Measurements from ENCODE around the gene SLIT3. TPM values are rescaled to one million over a fixed set of nuclear protein-coding genes. Genes with fewer than 3 reads are reported as not detected.

Gene SLIT3
- total RNA-seq, 6 experiments from 2014 or later, result 0.31 to 1.2 (median 0.65) TPM

DNA sequence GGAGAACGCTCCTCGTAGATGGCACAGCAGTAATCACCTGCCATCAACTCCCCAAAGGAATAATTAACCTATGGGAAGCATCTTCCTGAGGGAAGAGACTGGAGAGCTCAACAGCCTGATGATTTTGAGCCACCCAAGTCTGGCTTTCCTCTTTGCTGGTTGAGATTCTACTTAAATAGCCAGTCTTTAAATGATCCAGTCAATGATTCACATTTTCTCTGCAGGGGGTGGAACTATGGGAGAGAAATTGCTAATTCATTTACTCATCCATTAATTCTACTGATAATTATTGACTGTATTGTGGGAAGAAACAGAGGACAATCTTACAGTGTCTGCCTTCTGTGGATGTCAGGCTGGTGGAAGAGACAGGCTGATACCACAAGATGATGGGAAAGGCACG, 366.8 kb downstream of the SLIT3 start:
- TF ChIP-seq POLR2A (IDR thresholded peaks at IDR 0.05), result no peak
- TF ChIP-seq, protein P1, sequence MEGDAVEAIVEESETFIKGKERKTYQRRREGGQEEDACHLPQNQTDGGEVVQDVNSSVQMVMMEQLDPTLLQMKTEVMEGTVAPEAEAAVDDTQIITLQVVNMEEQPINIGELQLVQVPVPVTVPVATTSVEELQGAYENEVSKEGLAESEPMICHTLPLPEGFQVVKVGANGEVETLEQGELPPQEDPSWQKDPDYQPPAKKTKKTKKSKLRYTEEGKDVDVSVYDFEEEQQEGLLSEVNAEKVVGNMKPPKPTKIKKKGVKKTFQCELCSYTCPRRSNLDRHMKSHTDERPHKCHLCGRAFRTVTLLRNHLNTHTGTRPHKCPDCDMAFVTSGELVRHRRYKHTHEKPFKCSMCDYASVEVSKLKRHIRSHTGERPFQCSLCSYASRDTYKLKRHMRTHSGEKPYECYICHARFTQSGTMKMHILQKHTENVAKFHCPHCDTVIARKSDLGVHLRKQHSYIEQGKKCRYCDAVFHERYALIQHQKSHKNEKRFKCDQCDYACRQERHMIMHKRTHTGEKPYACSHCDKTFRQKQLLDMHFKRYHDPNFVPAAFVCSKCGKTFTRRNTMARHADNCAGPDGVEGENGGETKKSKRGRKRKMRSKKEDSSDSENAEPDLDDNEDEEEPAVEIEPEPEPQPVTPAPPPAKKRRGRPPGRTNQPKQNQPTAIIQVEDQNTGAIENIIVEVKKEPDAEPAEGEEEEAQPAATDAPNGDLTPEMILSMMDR (IDR thresholded peaks at IDR 0.05), result no peak
- Histone ChIP-seq H3K27me3 (no peaks in the 10 kb centered on the region), H3K9me3 (no peaks in the 10 kb centered on the region), H3K4me1 (no peaks in the 10 kb centered on the region), H3K4me3 (no peak overlapping the region), H3K27ac (no peak overlapping the region), H3K36me3 (no peaks in the 10 kb centered on the region)
- ATAC-seq (no peak), DNase-seq (no peak)
- WGBS (ENCODE audit: insufficient coverage, low coverage, low lambda C conversion rate, missing lambda C conversion rate), result 72% methylated on average over 3 of the region's 3 CpGs
- intact Hi-C loops (cut with DNase I), result no loop called here

DNA sequence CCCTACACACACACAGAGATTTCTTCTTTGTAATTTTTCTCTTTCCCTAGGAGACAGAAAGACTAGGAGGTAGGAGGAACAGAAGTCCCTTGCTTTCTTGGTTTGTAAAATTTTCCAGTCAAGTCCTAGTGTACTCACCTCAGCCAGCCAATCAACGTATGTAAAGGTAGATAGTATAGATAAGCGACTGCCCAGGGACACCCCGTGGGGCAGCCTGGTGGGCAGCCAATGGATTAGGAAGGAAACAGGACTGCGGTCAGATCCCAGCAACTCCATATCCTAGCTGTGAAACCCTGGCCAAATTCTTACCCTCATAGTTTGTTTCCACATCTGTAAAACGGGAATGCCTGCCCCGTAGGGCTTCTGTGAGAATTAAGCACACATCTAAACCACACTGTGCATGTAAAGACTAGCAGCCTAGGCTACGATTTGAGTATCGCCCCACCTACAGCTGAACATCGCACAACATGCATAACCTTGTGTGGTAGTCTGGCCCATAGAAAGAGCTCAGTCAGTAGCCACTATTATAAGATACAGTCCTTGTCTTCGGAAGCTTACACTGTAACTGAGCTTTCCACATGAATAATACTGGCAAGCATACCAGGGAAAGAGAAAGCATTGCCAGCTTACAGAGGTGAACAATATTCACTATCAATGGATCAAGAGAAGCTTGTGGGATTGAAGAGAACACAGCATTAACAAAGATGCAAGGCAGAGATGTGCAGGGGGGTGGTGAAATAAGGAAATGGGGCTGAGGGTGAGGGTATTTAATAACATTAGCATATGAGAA, 368.3 kb downstream of the SLIT3 start:
- no peaks in the 10 kb centered on the region for H3K36me3 ChIP-seq
- H3K9me3 ChIP-seq, result no peaks in the 10 kb centered on the region
- DNase-seq (no peak), ATAC-seq (no peak)
- no peaks in the 10 kb centered on the region for H3K4me1 ChIP-seq
- no peak overlapping the region for H3K27ac ChIP-seq
- no peaks in the 10 kb centered on the region for H3K27me3 ChIP-seq
- 80% methylated on average over 10 of the region's 10 CpGs for WGBS (ENCODE audit: insufficient coverage, low coverage, low lambda C conversion rate, missing lambda C conversion rate)
- intact Hi-C loops (cut with DNase I), result no loop called here
- TF ChIP-seq, protein P1 (IDR thresholded peaks at IDR 0.05), result no peak
- TF ChIP-seq POLR2A (IDR thresholded peaks at IDR 0.05), result no peak
- H3K4me3 ChIP-seq, result no peak overlapping the region

DNA sequence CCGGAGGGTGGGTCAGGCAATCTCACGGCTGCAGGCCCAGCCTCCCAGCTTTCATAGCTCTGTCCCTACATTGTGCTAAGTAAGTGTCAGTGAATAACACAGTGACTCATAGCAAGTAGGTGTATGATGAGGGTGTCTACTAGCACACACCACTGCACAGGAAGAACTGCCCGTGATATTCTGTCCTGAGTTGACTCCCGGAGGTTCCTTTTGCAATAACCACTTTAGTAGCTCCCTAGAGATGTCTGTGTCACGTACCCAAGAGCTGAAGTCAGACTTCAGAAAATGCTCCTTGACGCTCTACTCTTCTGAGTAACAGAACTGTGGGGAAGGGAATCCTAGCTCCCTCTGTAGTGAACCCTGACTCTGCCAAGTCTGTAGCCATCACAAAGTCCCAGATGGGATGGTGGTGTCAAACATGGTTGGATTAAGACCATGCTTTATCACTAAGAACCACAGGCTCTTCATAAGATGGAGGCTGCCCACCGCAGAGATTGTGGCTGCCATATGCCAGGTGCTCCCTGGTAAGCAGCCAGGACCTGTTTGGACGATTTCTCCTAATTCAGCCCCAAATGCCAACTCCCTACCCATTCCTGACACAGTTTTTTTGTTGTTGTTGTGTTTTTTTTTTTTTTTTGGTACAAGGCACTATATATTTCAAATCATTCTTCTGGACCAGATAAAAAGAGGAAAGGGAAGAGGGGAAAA, 369.1 kb downstream of the SLIT3 start:
- no peak overlapping the region for H3K27ac ChIP-seq
- ATAC-seq (no peak), DNase-seq (no peak)
- intact Hi-C loops (cut with DNase I), result no loop called here
- H3K4me1 ChIP-seq, result no peaks in the 10 kb centered on the region
- H3K9me3 ChIP-seq, result no peaks in the 10 kb centered on the region
- H3K4me3 ChIP-seq, result no peak overlapping the region
- WGBS (ENCODE audit: insufficient coverage, low coverage, low lambda C conversion rate, missing lambda C conversion rate), result 77% methylated on average over 4 of the region's 8 CpGs
- TF ChIP-seq POLR2A (IDR thresholded peaks at IDR 0.05), result no peak
- TF ChIP-seq, protein P1 (IDR thresholded peaks at IDR 0.05), result no peak
- no peaks in the 10 kb centered on the region for H3K27me3 ChIP-seq
- H3K36me3 ChIP-seq, result no peaks in the 10 kb centered on the region

DNA sequence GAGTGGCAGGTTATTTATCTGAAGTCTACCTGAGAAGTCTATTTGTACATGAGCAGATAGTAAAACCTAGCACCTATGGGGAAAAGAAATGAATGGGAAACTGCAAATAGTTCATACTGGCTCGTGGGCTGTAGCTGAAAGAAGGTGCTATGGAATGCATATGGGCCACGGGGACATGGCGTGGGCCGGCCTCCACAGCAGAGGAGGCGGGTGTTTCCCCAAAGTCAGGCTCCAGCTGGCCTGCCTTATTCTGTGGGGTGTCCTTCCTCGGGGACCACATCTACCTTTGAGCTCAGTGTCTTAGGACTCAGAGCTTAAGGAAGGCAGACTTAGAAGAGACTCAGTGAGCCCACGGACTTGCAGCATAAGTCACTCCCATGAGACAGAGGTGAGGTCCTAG, 371.3 kb downstream of the SLIT3 start:
- 20% methylated on average over 2 of the region's 7 CpGs for WGBS (ENCODE audit: insufficient coverage, low coverage, low lambda C conversion rate, missing lambda C conversion rate)
- Histone ChIP-seq H3K4me1 (no peaks in the 10 kb centered on the region), H3K27ac (no peak overlapping the region), H3K27me3 (no peaks in the 10 kb centered on the region), H3K9me3 (no peaks in the 10 kb centered on the region), H3K4me3 (no peak overlapping the region), H3K36me3 (no peaks in the 10 kb centered on the region)
- DNase-seq, result no peak
- ATAC-seq, result no peak
- no peak for TF ChIP-seq POLR2A (IDR thresholded peaks at IDR 0.05)
- TF ChIP-seq, protein P1 (IDR thresholded peaks at IDR 0.05), result no peak
- intact Hi-C loops (cut with DNase I), result no loop called here

All from right lobe of liver (tissue), 6 donors.